T-helper 9 cell (primary cell): ENCODE measurements around the gene SLC18B1.

ENCODE experiments used
- DNase-seq: peaks from one replicate; pipeline ENCODE4 v3.0.0-alpha.2; 2020

The SLC18B1 gene

GRCh38 chr6:132741281-132741680, 57.2 kb downstream of the SLC18B1 start:
- DNase-seq, result no peak

DNA sequence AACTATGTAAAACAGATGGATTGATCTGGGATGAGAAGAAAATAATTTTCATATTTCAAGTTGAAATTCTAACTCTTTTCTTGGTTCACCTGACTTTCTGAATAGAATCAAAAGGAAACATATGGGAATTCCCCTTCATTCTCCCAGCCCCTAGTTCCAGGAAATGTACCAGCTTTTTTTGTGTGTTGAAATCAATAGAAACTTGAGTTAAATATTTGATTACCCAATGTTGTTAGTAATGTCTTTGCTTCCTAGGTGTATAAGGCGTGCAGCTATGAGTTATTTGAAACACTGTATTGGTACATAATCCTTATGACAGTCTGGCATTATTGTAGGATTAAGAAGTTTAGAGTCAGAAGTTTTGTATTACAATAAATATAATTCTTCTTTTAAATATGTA, 62.2 kb downstream of the SLC18B1 start:
- no peak for DNase-seq

DNA sequence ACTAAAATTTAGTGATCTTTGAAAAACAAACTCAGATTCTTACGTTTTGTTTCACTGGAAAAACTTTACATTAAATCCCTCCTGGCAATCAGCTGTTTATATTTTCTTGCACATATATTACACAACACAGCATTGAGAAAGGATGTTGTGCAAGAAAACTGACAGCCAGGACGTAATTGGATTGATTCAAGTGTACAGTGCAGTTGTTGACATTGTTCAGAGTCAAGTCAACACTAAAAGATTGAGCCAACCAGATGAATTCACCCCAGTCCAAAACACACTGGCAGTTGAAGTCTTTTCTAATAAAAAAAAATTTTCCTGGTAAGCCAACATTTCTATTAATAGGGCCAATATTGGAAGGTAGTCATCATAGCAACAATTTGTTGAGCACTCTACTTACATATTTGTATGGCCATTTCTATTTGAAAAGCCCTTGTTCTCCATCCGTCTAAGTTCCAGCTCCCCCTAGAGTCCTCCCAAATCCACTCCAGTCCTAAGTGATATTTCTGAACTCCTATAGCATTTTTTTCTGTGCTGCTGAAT, 63.7 kb downstream of the SLC18B1 start:
- DNase-seq, result no peak

DNA sequence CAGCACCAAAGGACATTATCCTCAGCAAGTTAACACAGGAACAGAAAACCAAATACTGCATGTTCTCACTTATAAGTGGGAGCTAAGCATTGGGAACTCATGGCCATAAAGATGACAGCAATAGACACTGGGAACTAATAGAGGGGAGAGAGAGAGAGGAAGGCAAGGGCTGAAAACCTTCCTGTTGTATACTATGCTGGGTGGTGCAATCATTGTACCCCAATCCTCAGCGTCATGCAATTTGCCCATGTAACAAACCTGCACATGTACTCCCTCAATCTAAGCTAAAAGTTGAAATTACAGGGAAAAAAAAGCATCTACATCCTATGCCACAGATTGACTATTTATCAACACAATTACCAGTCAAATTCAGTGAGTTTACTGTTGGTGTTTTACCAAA, 64.6 kb downstream of the SLC18B1 start:
- no peak for DNase-seq

DNA sequence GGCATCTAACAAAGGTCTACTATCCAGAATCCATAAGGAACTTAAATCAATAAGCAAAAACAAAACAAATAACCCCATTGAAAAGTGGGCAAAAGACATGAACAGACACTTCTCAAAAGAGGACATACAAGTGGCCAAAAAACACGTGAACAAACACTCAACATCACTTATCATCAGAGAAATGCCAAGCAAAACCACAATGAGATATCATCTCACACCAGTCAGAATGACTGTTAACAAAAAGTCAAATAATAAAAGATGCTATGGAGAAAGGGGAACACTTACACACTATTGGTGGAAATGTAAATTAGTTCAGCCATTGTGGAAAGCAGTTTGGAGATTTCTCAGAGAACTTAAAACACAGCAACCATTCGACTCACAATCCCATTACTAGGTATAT, 65.2 kb downstream of the SLC18B1 start:
- DNase-seq, result no peak

- DNase-seq, result no peak
Observed at GRCh38 chr6:132731086-132731485, 67.4 kb downstream of the SLC18B1 start.

- DNase-seq, result no peak
Observed at GRCh38 chr6:132730560-132730959, 67.9 kb downstream of the SLC18B1 start.

GRCh38 chr6:132728616-132729015, 69.8 kb downstream of the SLC18B1 start:
- DNase-seq, result no peak

- no peak for DNase-seq
Observed at GRCh38 chr6:132726608-132726975, 71.8 kb downstream of the SLC18B1 start.

DNA sequence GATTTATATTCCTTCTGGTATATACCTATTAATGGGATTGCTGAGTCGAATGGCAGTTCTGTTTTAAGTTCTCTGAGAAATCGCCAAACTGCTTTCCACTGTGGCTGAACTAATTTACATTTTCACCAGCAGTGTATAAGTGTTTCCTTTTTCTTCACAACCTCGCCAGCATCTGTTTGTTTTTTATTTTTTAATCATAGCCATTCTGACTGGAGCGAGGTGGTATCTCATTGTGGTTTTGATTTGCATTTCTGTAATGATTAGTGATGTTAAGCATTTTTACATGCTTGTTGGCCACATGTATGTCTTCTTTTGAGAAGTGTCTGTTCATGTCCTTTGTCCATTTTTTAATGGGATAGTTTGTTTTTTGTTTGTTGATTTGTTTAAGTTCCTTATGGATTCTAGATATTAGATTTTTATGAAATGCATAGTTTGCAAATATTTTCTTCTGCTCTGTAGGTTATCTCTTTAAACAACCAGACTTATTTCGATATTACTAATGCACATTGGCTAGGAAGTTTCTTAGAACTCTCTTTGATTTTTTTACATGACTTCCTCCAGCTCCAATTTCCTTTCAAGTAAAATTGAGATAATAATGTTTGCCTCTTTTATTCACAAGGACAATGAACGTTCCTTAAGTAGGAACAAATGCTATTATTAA, 72.4 kb downstream of the SLC18B1 start:
- no peak for DNase-seq

DNA sequence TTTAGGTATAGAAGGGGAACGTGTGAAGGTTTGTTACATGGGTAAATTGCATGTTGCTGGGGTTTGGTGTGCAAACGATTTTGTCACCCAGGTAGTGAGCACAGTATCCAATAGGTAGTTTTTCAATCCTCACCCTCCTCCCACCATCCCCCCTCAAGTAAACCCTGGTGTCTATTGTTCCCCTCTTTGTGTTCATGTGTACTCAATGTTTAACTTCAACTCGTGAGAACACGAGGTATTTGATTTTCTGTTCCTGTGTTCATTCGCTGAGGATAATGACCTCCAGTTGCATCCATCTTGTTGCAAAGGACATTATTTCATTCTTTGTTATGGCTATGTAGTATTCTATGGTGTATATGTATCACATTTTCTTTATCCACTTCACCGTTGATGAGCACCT, 73.0 kb downstream of the SLC18B1 start:
- DNase-seq, result no peak

GRCh38 chr6:132719736-132720448, 78.5 kb downstream of the SLC18B1 start:
- no peak for DNase-seq
